ENCODE data around the gene NPR1. TPM values are rescaled to one million over a fixed set of nuclear protein-coding genes. Genes with fewer than 3 reads are reported as not detected.
"Not testable (repeated sequence)": the region's sequence is repeated elsewhere in the genome, so short reads cannot be mapped to it uniquely, and the experiment has no call there.

The NPR1 gene
- polyA plus RNA-seq, 1 donor from 2014 or later, result 0.45 TPM

DNA sequence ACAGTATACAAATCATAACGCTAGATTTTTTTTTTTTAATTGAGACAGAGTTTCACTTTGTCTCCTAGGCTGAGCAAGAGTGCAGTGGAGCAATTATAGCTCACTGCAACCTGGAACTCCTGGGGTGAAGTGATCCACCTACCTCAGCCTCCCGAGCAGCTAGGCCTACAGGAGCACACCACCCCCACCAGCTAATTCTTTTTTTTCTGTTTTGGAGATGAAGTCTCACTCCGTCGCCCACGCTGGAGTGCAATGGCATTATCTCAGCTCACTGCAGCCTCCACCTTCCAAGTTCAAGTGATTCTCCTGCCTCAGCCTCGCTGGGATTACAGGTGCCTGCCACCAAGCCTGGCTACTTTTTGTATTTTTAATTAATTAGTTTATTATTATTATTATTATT lies 21.3 kb downstream of the NPR1 start:
- Histone ChIP-seq H3F3A (ENCODE audit: insufficient read depth, low read length, poor library complexity, severe bottlenecking) (no peaks in the 10 kb centered on the region), H3K4me3 (ENCODE audit: low read length) (no peak overlapping the region), H3K79me2 (replicated peaks; ENCODE audit: insufficient read depth, low read length) (no peaks in the 10 kb centered on the region), H2AFZ (ENCODE audit: low read depth, low read length) (no peak overlapping the region), H4K20me1 (ENCODE audit: insufficient read depth) (no peaks in the 10 kb centered on the region), H3K27me3 (ENCODE audit: insufficient read depth, low read depth, low read length) (no peaks in the 10 kb centered on the region), H3K9me2 (ENCODE audit: insufficient read depth, low read length) (no peaks in the 10 kb centered on the region), H3K36me3 (ENCODE audit: insufficient read depth, low read length) (no peaks in the 10 kb centered on the region), H3K9me3 (ENCODE audit: low read length) (no peaks in the 10 kb centered on the region), H3K4me2 (ENCODE audit: low read length) (no peak overlapping the region), H3K9ac (ENCODE audit: low read length) (no peak overlapping the region), H3K27ac (ENCODE audit: low read length) (no peak overlapping the region)
- TF ChIP-seq, protein P1, sequence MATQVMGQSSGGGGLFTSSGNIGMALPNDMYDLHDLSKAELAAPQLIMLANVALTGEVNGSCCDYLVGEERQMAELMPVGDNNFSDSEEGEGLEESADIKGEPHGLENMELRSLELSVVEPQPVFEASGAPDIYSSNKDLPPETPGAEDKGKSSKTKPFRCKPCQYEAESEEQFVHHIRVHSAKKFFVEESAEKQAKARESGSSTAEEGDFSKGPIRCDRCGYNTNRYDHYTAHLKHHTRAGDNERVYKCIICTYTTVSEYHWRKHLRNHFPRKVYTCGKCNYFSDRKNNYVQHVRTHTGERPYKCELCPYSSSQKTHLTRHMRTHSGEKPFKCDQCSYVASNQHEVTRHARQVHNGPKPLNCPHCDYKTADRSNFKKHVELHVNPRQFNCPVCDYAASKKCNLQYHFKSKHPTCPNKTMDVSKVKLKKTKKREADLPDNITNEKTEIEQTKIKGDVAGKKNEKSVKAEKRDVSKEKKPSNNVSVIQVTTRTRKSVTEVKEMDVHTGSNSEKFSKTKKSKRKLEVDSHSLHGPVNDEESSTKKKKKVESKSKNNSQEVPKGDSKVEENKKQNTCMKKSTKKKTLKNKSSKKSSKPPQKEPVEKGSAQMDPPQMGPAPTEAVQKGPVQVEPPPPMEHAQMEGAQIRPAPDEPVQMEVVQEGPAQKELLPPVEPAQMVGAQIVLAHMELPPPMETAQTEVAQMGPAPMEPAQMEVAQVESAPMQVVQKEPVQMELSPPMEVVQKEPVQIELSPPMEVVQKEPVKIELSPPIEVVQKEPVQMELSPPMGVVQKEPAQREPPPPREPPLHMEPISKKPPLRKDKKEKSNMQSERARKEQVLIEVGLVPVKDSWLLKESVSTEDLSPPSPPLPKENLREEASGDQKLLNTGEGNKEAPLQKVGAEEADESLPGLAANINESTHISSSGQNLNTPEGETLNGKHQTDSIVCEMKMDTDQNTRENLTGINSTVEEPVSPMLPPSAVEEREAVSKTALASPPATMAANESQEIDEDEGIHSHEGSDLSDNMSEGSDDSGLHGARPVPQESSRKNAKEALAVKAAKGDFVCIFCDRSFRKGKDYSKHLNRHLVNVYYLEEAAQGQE (IDR thresholded peaks at IDR 0.05; ENCODE audit: borderline replicate concordance), result no peak
- TF ChIP-seq EZH2 (IDR thresholded peaks at IDR 0.05; ENCODE audit: borderline replicate concordance, insufficient read depth, low read length, poor library complexity, severe bottlenecking), result no peak

DNA sequence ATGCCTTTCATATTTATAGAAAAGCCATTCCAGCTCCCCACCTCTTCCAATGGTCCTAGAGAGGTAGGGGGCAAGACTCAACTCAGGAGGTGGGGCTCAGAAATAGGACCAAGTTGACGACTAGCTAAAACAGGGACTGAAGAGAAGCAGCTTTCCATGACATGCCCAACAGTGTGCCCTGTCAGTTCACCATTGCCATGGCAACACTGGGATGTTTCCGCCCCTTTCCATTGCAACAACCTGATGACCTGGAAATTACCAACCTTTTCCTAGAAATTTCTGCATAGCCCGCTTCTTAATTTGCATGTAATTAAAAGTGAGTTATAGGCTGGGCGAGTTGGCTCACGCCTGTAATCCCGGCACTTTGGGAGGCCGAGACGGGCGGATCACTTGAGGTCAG lies 27.0 kb downstream of the NPR1 start:
- no peak overlapping the region for H3K9ac ChIP-seq (ENCODE audit: low read length)
- H3K4me3 ChIP-seq (ENCODE audit: low read length), result no peak overlapping the region
- TF ChIP-seq EZH2 (IDR thresholded peaks at IDR 0.05; ENCODE audit: borderline replicate concordance, insufficient read depth, low read length, poor library complexity, severe bottlenecking), result no peak
- no peaks in the 10 kb centered on the region for H3K9me3 ChIP-seq (ENCODE audit: low read length)
- no peaks in the 10 kb centered on the region for H3K9me2 ChIP-seq (ENCODE audit: insufficient read depth, low read length)
- no peak overlapping the region for H2AFZ ChIP-seq (ENCODE audit: low read depth, low read length)
- H3K27me3 ChIP-seq (ENCODE audit: insufficient read depth, low read depth, low read length), result no peaks in the 10 kb centered on the region
- no peaks in the 10 kb centered on the region for H3K79me2 ChIP-seq (replicated peaks; ENCODE audit: insufficient read depth, low read length)
- no peak overlapping the region for H3K4me2 ChIP-seq (ENCODE audit: low read length)
- no peaks in the 10 kb centered on the region for H3K36me3 ChIP-seq (ENCODE audit: insufficient read depth, low read length)
- H3F3A ChIP-seq (ENCODE audit: insufficient read depth, low read length, poor library complexity, severe bottlenecking), result no peaks in the 10 kb centered on the region
- H3K27ac ChIP-seq (ENCODE audit: low read length), result no peak overlapping the region
- H4K20me1 ChIP-seq (ENCODE audit: insufficient read depth), result no peaks in the 10 kb centered on the region

GRCh38 chr1:153711026-153711425 lies 32.5 kb downstream of the NPR1 start:
- H3K9ac ChIP-seq (ENCODE audit: low read length), result no peak overlapping the region
- no peaks in the 10 kb centered on the region for H3K9me3 ChIP-seq (ENCODE audit: low read length)
- H3K4me3 ChIP-seq (ENCODE audit: low read length), result no peak overlapping the region
- no peaks in the 10 kb centered on the region for H4K20me1 ChIP-seq (ENCODE audit: insufficient read depth)
- no peak overlapping the region for H2AFZ ChIP-seq (ENCODE audit: low read depth, low read length)
- H3K79me2 ChIP-seq (replicated peaks; ENCODE audit: insufficient read depth, low read length), result no peaks in the 10 kb centered on the region
- H3K36me3 ChIP-seq (ENCODE audit: insufficient read depth, low read length), result no peaks in the 10 kb centered on the region
- H3F3A ChIP-seq (ENCODE audit: insufficient read depth, low read length, poor library complexity, severe bottlenecking), result no peaks in the 10 kb centered on the region
- H3K27ac ChIP-seq (ENCODE audit: low read length), result no peak overlapping the region
- H3K9me2 ChIP-seq (ENCODE audit: insufficient read depth, low read length), result no peaks in the 10 kb centered on the region
- no peak overlapping the region for H3K4me2 ChIP-seq (ENCODE audit: low read length)
- H3K27me3 ChIP-seq (ENCODE audit: insufficient read depth, low read depth, low read length), result no peaks in the 10 kb centered on the region
- TF ChIP-seq, protein P1 (IDR thresholded peaks at IDR 0.05; ENCODE audit: borderline replicate concordance), result no peak
- TF ChIP-seq EZH2 (IDR thresholded peaks at IDR 0.05; ENCODE audit: borderline replicate concordance, insufficient read depth, low read length, poor library complexity, severe bottlenecking) (no peak), EP300 (conservative IDR thresholded peaks at IDR 0.05; ENCODE audit: poor library complexity, severe bottlenecking) (no peak), TAF1 (IDR thresholded peaks at IDR 0.05; ENCODE audit: low read depth) (no peak), SMC3 (conservative IDR thresholded peaks at IDR 0.05; ENCODE audit: poor library complexity) (no peak), CTCF (IDR thresholded peaks at IDR 0.05; ENCODE audit: poor library complexity, severe bottlenecking) (no peak), POLR2AphosphoS5 (IDR thresholded peaks at IDR 0.05) (no peak), RAD21 (conservative IDR thresholded peaks at IDR 0.05) (no peak), MXI1 (conservative IDR thresholded peaks at IDR 0.05; ENCODE audit: poor library complexity, severe bottlenecking) (no peak)

DNA sequence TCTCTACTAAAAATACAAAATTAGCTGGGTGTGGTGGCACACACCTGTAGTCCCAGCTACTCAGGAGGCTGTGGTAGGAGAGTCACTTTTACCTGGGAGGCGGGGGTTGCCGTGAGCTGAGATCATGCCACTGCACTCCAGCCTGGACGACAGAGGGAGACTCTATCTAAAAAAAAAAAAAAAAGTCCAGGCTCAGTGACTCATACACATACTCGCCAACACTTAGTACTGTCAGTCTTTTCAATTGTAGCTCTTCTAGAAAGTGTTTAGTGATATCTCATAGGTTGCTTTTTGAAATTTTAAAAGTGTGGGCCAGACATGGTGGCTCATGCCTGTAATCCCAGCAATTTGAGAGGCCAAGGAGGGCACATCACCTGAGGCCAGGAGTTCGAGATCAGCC lies 37.7 kb downstream of the NPR1 start:
- not testable (repeated sequence) for H3K27ac ChIP-seq (ENCODE audit: low read length); H3K27me3 ChIP-seq (ENCODE audit: insufficient read depth, low read depth, low read length); H3K9me2 ChIP-seq (ENCODE audit: insufficient read depth, low read length); H4K20me1 ChIP-seq (ENCODE audit: insufficient read depth); H3K79me2 ChIP-seq (replicated peaks; ENCODE audit: insufficient read depth, low read length); H3F3A ChIP-seq (ENCODE audit: insufficient read depth, low read length, poor library complexity, severe bottlenecking); H3K4me3 ChIP-seq (ENCODE audit: low read length); H3K36me3 ChIP-seq (ENCODE audit: insufficient read depth, low read length); H2AFZ ChIP-seq (ENCODE audit: low read depth, low read length); H3K4me2 ChIP-seq (ENCODE audit: low read length); H3K9ac ChIP-seq (ENCODE audit: low read length); H3K9me3 ChIP-seq (ENCODE audit: low read length)

Data from neural cell (in vitro differentiated cells).